PC-3 (cell line): Measurements from ENCODE around the gene GALNTL6. TPM values are rescaled to one million over a fixed set of nuclear protein-coding genes. Genes with fewer than 3 reads are reported as not detected.

ENCODE experiments used
- ATAC-seq: fragments of 200-7000 bp; cut with Tn5 transposase; 2 replicates; pipeline ENCODE4 v1.9.1; 2020; ENCODE audit warnings: mild to moderate bottlenecking, moderate library complexity
- BruUV-seq: library from RNA; stranded (reverse); fragments of 400-500 nt; replicated peaks from 2 replicates; lab custom pipeline; 2021; lab: Mats Ljungman, UMichigan
- CTCF ChIA-PET: fragments of 300-600 bp; sonication (Branson Sonifier 250); formaldehyde crosslinking; loops from one replicate; lab custom pipeline; 2022; ENCODE audit warnings: antibody characterized with exemption; lab: Charles Lee
- POLR2A ChIA-PET: fragments of 300-600 bp; sonication (Branson Sonifier 250); formaldehyde crosslinking; loops from one replicate; lab custom pipeline; 2022; ENCODE audit warnings: antibody characterized with exemption; ENCODE audit not compliant: unreplicated experiment; lab: Charles Lee
- DNase-seq: peaks from one replicate; pipeline ENCODE4 v3.0.0-alpha.2; 2015
- H2AFZ ChIP-seq: fragments of 300-600 bp; sonication (generic); 2 replicates; pipeline ENCODE4 v1.6.0; 2016; ENCODE audit warnings: antibody characterized with exemption, low read length
- H3F3A ChIP-seq: fragments of 300-600 bp; sonication (generic); one replicate; pipeline ENCODE4 v1.6.0; 2017; ENCODE audit warnings: antibody characterized with exemption, low read length, control low read depth, mild to moderate bottlenecking; ENCODE audit not compliant: unreplicated experiment
- H3K27ac ChIP-seq: fragments of 300-600 bp; sonication (generic); 2 replicates; pipeline ENCODE4 v1.5.1; 2016; ENCODE audit warnings: mild to moderate bottlenecking, low read length
- H3K27me3 ChIP-seq: fragments of 300-600 bp; sonication (generic); 2 replicates; pipeline ENCODE4 v1.6.1; 2016; ENCODE audit warnings: low read length, mixed read lengths
- H3K36me3 ChIP-seq: fragments of 300-600 bp; sonication (generic); 2 replicates; pipeline ENCODE4 v1.6.1; 2016; ENCODE audit warnings: low read depth, mixed run types, low read length, mixed read lengths
- H3K4me1 ChIP-seq: fragments of 300-600 bp; sonication (generic); 2 replicates; pipeline ENCODE4 v1.5.1; 2016; ENCODE audit warnings: low read length; ENCODE audit not compliant: insufficient read depth
- H3K4me2 ChIP-seq: fragments of 300-600 bp; sonication (generic); 2 replicates; pipeline ENCODE4 v1.6.0; 2016; ENCODE audit warnings: low read length
- H3K4me3 ChIP-seq: fragments of 300-600 bp; sonication (generic); 2 replicates; pipeline ENCODE4 v1.5.1; 2016; ENCODE audit warnings: mild to moderate bottlenecking, low read length, mixed read lengths
- H3K79me2 ChIP-seq: fragments of 300-600 bp; sonication (generic); 2 replicates; pipeline ENCODE4 v1.6.1; 2017; ENCODE audit warnings: low read length, mixed read lengths
- H3K9ac ChIP-seq: fragments of 300-600 bp; sonication (generic); 2 replicates; pipeline ENCODE4 v1.6.0; 2016; ENCODE audit warnings: mild to moderate bottlenecking, low read length
- H3K9me2 ChIP-seq: fragments of 300-600 bp; sonication (generic); replicated peaks from 2 replicates; pipeline ENCODE4 v1.6.1; 2016; ENCODE audit warnings: mixed run types, low read length, mixed read lengths
- H3K9me3 ChIP-seq: fragments of 300-600 bp; sonication (generic); 2 replicates; pipeline ENCODE4 v1.6.1; 2016; ENCODE audit warnings: low read length, mixed read lengths
- H4K20me1 ChIP-seq: fragments of 300-600 bp; sonication (generic); 2 replicates; pipeline ENCODE4 v1.6.1; 2016; ENCODE audit warnings: low read length, mixed read lengths
- EZH2 ChIP-seq: fragments of 300-600 bp; sonication (generic); IDR thresholded peaks from one replicate; pipeline ENCODE4 v1.6.1; 2017; ENCODE audit warnings: antibody characterized with exemption, mild to moderate bottlenecking, low read length; ENCODE audit not compliant: unreplicated experiment
- EZH2phosphoT487 ChIP-seq: fragments of 300-600 bp; sonication (generic); IDR thresholded peaks from 2 replicates; pipeline ENCODE4 v1.6.1; 2018; ENCODE audit warnings: mild to moderate bottlenecking, antibody characterized with exemption, low read length, borderline replicate concordance
- intact Hi-C: fragments of 100-400 bp; cut with micrococcal nuclease; formaldehyde crosslinking; loops from 2 replicates; pipeline ENCODE4 v1.9.0; 2023
- total RNA-seq: library from RNA; depleted of rRNA; stranded (reverse); fragments of >200 nt; gene quantifications from 2 replicates; pipeline ENCODE4 v1.2.3, GENCODE V29; 2014
- TF ChIP-seq, protein P1 (sequence below): fragments of 300-600 bp; sonication (generic); conservative IDR thresholded peaks from 2 replicates; pipeline ENCODE4 v1.5.1; 2017; ENCODE audit warnings: antibody characterized with exemption, low read depth, mild to moderate bottlenecking, low read length

Gene GALNTL6
- total RNA-seq, 1 experiment from 2014 or later, result not detected

DNA sequence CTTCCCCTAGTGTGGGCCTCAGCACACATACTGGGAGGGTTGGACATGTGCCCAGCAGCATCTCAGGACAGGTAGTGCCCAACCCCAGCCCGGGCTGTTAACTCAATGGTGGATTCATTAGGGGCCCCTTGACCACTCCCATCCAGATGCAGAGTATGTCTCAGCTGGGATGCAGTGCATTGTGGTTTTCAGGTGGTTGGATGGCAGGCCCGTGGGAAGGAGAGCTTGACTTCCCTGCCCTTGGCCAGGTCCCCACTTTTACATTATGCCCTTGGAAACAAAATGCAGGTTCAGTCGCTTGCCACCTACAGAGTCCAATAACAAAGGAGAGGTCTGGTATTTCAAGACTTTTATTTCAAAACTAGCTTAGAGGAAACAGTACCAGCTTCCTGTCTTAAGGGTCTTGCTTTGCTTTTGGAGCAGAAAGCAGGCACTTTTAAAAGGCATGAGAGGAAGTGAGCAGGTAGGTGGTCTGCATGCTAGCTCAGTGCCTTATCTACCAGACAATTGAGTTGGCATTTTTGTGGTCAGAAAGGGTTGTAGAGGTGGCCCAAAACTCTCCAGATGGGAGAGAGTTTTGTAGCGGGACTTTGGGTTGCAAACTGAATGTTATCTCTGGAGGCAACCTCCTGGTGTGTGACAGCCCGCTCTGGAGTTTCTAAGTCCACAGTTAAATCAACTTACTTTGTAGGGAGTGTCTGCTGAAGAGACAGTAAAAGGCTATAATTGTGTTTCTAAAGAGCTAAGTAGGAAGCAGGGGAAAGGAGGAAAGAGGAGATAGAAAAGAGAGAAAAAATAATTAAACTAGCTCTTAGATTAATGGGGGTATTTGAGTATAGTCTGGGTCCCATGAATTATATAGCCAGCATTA is 171.0 kb downstream of the GALNTL6 start:
- Histone ChIP-seq H3K9me2 (no peaks in the 10 kb centered on the region), H3K79me2 (no peaks in the 10 kb centered on the region), H3K9me3 (no peaks in the 10 kb centered on the region), H3F3A (no peaks in the 10 kb centered on the region), H3K27me3 (no peaks in the 10 kb centered on the region), H3K36me3 (no peaks in the 10 kb centered on the region), H3K4me2 (no peak overlapping the region), H2AFZ (no peak overlapping the region), H3K4me3 (no peak overlapping the region), H3K4me1 (no peaks in the 10 kb centered on the region), H3K9ac (no peak overlapping the region), H4K20me1 (no peaks in the 10 kb centered on the region), H3K27ac (no peak overlapping the region)
- POLR2A ChIA-PET, result no interaction called here
- ATAC-seq (no peak), DNase-seq (no peak)
- BruUV-seq, result no TSS peak
- intact Hi-C loops, result no loop called here
- TF ChIP-seq, protein P1, sequence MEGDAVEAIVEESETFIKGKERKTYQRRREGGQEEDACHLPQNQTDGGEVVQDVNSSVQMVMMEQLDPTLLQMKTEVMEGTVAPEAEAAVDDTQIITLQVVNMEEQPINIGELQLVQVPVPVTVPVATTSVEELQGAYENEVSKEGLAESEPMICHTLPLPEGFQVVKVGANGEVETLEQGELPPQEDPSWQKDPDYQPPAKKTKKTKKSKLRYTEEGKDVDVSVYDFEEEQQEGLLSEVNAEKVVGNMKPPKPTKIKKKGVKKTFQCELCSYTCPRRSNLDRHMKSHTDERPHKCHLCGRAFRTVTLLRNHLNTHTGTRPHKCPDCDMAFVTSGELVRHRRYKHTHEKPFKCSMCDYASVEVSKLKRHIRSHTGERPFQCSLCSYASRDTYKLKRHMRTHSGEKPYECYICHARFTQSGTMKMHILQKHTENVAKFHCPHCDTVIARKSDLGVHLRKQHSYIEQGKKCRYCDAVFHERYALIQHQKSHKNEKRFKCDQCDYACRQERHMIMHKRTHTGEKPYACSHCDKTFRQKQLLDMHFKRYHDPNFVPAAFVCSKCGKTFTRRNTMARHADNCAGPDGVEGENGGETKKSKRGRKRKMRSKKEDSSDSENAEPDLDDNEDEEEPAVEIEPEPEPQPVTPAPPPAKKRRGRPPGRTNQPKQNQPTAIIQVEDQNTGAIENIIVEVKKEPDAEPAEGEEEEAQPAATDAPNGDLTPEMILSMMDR, result no peak
- TF ChIP-seq EZH2phosphoT487 (no peak), EZH2 (no peak)
- CTCF ChIA-PET, result no interaction called here

DNA sequence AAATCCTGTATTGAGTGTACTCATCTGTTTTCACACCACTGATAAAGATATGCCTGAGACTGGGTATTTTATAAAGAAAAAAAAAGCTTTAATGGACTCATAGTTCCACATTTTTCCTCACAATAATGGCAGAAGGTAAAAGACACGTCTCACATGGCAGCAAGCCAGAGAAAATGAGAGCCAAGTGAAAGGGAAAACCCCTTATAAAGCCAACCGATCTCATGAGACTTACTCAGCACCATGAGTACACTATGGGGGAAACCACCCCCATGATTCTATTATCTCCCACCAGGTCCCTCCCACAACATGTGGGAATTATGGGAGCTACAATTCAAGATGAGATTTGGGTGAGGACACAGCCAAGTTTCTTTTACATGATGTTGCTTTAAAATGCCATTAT is 171.9 kb downstream of the GALNTL6 start:
- H3K79me2 ChIP-seq, result no peaks in the 10 kb centered on the region
- POLR2A ChIA-PET, result no interaction called here

More for the DNA sequence above, 171.9 kb downstream of the GALNTL6 start:
- CTCF ChIA-PET, result no interaction called here
- Histone ChIP-seq H4K20me1 (no peaks in the 10 kb centered on the region), H3K4me2 (no peak overlapping the region), H3K9me2 (no peaks in the 10 kb centered on the region), H3K27ac (no peak overlapping the region), H3K4me1 (no peaks in the 10 kb centered on the region), H3F3A (no peaks in the 10 kb centered on the region), H3K27me3 (no peaks in the 10 kb centered on the region), H2AFZ (no peak overlapping the region), H3K9ac (no peak overlapping the region), H3K9me3 (no peaks in the 10 kb centered on the region), H3K4me3 (no peak overlapping the region), H3K36me3 (no peaks in the 10 kb centered on the region)
- no peak for ATAC-seq
- intact Hi-C loops, result no loop called here
- BruUV-seq, result no TSS peak
- no peak for DNase-seq
- no peak for TF ChIP-seq EZH2
- TF ChIP-seq, protein P1, result no peak
- no peak for TF ChIP-seq EZH2phosphoT487
